IPS DF 19.7 (cell line): ENCODE measurements around the gene TLCD3A.

Experiments used
- DNase-seq: peaks from one replicate; pipeline ENCODE4 v3.0.0-alpha.2; 2013; ENCODE audit warnings: low read depth, low spot score

Gene TLCD3A

GRCh38 chr17:705863-706262 lies 26.5 kb upstream of the TLCD3A start:
- no peak for DNase-seq

GRCh38 chr17:708132-708531 lies 24.3 kb upstream of the TLCD3A start:
- no peak for DNase-seq

- DNase-seq = no peak
Measured at GRCh38 chr17:718075-718474, 14.3 kb upstream of the TLCD3A start.

- DNase-seq = no peak
Measured at GRCh38 chr17:720706-721539, 11.5 kb upstream of the TLCD3A start.

- no peak for DNase-seq
Measured at GRCh38 chr17:721540-721937, 10.9 kb upstream of the TLCD3A start.

- no peak for DNase-seq
Measured at GRCh38 chr17:725084-725483, 7.3 kb upstream of the TLCD3A start.

- DNase-seq = no peak
Measured at GRCh38 chr17:725746-726145, 6.7 kb upstream of the TLCD3A start.

- DNase-seq = no peak
Measured at GRCh38 chr17:726271-726919, 6.0 kb upstream of the TLCD3A start.

- no peak for DNase-seq
Measured at GRCh38 chr17:728911-729310, 3.5 kb upstream of the TLCD3A start.

GRCh38 chr17:731644-732066 lies 741 bp upstream of the TLCD3A start:
- DNase-seq = no peak

- no peak for DNase-seq
Measured at GRCh38 chr17:732902-733720, 715 bp downstream of the TLCD3A start.

GRCh38 chr17:733743-734142 lies 1.3 kb downstream of the TLCD3A start:
- no peak for DNase-seq

- no peak for DNase-seq
Measured at GRCh38 chr17:737561-738113, 5.2 kb downstream of the TLCD3A start.

GRCh38 chr17:740240-741017 lies 8.0 kb downstream of the TLCD3A start:
- no peak for DNase-seq

- DNase-seq = no peak
Measured at GRCh38 chr17:742147-742793, 9.9 kb downstream of the TLCD3A start.

GRCh38 chr17:743139-743538 lies 10.7 kb downstream of the TLCD3A start:
- DNase-seq = no peak

GRCh38 chr17:744937-745336 lies 12.5 kb downstream of the TLCD3A start:
- DNase-seq = no peak

GRCh38 chr17:745406-745805 lies 13.0 kb downstream of the TLCD3A start:
- DNase-seq = no peak

GRCh38 chr17:746181-746580 lies 13.8 kb downstream of the TLCD3A start:
- DNase-seq = no peak

GRCh38 chr17:746783-747629 lies 14.6 kb downstream of the TLCD3A start:
- DNase-seq = no peak
